Frontal cortex (tissue), 4 donors: ENCODE results near the gene SLC49A4. TPM values are rescaled to one million over a fixed set of nuclear protein-coding genes. Genes with fewer than 3 reads are reported as not detected.
A peak's percentile ranks its signal among the peaks of the same experiment; 100 is the strongest.

ENCODE experiments used
- DNase-seq, 2 donors: peaks; one replicate each; pipeline ENCODE4 v3.0.0; 2012; ENCODE audit warnings: low spot score in 2 of 2
- FAIRE-seq: peaks from 2 replicates; lab custom pipeline; 2012; peaks lifted over from hg19 to GRCh38; lab: Jason Lieb, UNC
- total RNA-seq: library from RNA; depleted of rRNA; stranded (reverse); fragments of >200 nt; gene quantifications from one replicate; pipeline ENCODE4 v1.2.3, GENCODE V29; 2014
- donor health status: control.
- donor health status: control.
- donor health status: control.

The SLC49A4 gene
- total RNA-seq, 1 donor from 2014 or later = 20.0 TPM

DNA sequence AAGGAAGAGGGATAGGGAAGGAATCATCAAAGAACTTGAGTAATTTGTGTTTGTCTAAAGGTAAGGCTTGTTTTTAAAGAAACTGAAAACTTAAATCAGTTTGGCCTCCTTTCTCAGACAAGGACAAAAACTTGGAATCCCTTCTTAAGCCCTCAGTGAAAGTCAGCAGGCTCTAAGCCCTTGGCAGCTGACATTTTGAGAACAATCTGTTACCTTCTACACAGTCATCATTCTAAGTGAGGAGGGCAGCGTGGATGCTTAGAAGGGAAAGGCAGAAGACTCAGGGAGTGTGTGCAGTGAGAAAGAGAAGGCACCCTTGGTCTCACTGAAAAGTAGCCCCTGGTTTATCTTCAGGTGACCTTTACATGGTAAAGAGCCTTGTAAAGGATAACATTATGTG is 12.1 kb upstream of the SLC49A4 start:
- DNase-seq = no peak
- no peak for FAIRE-seq

GRCh38 chr3:122784436-122784835 is 10.4 kb upstream of the SLC49A4 start:
- FAIRE-seq (no peak), DNase-seq (no peak)

DNA sequence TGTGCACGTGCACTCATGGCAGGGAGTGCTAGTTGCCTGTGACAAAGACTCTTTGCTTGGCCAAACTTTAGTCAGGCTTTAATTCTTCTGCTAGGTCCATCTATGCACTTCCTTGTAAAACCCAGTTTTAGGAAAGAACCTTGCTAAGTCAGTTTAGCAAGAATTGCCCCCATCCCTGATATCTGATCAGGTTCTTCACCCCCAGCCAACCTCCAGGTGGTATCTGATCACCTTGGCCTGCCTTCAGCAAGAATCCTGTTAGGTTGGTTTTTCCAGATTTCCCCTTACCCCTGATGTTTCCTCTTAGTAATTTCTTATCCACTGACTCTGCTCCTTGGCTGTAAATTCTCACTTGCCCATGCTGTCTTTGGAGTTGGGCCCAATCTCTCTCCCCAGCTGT is 9.6 kb upstream of the SLC49A4 start:
- no peak for FAIRE-seq
- DNase-seq = no peak

- FAIRE-seq (no peak), DNase-seq (no peak)
Measured at GRCh38 chr3:122786066-122786465, 8.8 kb upstream of the SLC49A4 start.

DNA sequence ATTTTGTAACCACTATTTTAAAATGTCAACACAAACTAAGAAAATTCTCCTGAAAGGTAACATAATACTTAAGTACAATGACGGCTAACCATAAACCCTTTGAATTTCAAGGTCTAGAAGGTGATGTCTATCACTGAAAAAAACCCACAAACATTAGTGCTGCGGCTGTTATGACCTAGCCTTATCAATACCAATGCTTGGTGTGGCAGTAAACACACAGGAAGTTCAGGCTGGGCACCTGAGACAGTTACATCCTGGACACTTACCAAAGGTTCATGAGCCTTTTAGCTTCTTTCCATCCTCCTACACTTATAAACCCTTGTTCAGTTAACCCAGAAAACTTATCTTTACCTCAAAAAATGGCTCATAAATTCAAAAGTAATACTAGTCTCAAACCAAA is 7.0 kb upstream of the SLC49A4 start:
- FAIRE-seq = no peak
- no peak for DNase-seq

DNA sequence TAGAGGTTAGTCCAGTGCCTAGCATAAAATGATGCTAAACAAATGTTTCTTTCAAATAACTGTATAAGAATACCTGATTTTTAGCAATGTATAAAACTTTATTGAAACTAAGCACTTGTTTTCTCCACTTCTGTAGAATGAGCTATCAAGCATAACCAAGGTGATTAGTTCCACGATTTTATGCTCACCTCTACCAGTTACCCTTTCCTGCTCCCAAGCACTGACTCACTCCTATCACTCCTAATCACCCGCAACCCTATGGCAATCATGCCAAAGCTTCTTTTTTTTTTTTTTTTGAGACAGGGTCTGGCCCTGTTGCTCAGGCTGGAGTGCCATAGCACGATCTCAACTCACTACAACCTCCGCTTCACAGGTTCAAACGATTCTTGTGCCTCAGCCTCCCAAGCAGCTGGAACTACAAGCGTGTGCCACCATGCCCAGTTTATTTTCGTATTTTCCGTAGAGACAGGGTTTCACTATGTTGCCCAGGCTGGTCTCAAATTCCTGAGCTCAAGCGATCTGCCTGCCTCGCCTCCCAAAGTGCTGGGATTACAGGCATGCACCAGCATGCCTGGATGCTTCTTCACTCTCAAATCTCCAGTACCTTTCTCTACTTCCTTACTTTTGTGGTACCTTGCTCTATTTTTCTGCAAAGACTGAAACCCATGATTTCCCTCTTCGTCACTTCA is 5.1 kb upstream of the SLC49A4 start:
- DNase-seq (no peak), FAIRE-seq (no peak)

DNA sequence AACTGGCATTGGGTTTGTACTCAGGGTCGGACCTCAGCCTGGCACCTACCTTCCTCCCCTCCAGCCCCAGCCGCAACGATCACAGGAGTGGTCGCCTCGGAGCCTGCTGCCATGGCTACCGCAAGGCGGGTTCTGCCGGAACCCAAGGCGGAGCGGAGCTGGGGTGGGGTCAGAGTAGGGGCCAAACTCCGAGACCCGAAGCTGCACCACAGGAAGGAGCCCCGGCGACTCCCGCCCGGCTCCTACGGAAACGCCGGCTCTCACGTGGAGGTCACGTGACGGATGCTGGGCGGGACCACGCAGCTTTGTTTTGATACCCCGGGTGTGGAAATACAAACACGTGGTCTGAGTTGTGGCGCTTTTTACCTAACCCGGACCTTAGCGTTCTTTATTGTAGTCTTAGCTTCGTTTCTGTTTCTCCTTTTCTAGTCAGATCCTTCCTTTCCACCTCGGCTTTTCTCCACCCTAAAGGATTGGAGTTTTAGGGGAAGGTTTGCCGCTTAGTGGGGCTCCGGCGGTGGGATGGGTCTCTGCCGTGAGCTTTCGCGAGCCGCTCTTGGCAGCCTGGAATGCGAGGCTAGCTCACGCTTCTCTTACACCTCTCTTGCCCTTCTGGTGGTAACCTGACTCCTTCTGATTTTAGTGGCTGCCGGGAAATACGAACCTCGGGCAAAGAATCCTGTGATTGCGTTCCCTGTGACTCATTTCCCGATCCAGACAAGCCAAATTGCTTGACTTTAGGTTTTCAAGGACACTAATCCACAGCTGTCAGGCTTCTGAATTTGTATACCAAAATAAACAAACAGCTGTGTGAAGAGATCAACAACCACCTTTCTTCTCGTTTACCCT is 1.1 kb upstream of the SLC49A4 start, which contains the start of gene HSPBAP1:
TSS of gene HSPBAP1 (minus strand) at position 264 of the 849 bp plus-strand sequence. CDS start at position 113, 151 bp downstream.
- no peak for FAIRE-seq
- peak; percentile 89 to 90 for DNase-seq

- FAIRE-seq (no peak), DNase-seq (no peak)
Measured at GRCh38 chr3:122794483-122794778, 438 bp upstream of the SLC49A4 start.

- DNase-seq = no peak
- no peak for FAIRE-seq
Measured at GRCh38 chr3:122795674-122796195, 866 bp downstream of the SLC49A4 start.

DNA sequence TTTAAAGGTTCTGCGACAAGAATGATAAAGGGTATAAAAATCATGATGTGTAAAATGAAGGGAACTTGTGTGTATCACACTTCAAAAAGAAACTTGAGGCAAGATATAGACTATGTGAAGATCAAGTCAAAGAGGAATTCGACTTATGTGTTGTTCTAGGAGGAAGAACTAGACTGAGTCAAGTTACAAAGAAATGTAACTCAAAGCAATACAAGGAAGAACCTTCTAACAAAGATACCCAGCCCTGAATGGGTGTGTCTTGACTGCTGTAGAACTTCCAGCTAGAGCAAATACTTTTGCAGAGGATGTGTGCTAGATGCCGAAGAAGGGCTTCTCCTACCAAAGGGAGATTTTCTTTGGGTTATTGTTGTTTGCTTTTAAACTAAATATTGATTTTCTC is 2.4 kb downstream of the SLC49A4 start:
- no peak for DNase-seq
- no peak for FAIRE-seq

- DNase-seq = no peak
- no peak for FAIRE-seq
Measured at GRCh38 chr3:122799322-122799721, 4.5 kb downstream of the SLC49A4 start.

DNA sequence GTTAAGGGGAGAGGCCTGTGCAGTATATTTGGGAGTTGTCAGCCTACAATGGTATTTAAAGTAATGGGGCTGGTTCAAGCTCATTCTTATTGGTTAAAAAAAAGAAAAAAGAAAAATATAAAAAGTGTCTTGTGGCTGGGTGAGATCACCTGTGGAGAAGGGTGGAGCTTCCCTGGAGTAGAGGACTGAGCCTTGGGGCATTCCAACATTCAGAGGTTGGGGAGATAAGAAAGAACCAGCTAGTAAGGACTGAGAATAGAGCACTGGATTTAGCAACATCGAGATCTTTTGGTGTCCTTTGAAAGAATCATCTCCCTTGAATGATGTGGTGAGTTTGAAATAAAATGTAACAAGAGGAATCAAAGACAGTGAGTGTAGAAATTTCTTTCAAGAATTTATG is 5.2 kb downstream of the SLC49A4 start:
- FAIRE-seq (no peak), DNase-seq (no peak)

DNA sequence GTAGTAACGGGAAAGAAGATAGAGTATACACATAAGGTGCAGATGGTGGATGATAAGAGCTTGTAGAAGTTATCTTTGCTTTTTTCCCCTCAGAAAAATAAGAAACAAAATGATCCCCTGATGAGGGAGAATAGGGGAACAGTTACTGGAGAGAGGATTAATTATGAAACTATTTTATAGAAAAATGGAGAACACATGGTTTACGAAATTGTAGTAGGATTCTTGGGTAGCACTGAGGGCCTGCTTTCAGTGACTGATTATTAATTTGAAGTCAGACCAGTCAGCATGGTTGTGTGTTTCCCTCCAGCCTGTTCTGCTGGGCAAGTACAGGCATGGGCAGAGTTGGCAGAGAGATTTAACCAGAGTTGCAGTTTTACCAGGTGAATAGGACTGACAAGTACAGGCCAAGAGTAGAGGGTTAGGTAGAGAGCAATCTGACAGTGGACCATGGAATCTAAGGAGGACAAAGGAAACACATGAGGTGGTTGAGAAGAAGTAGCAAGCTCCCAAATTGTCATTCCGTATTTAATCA is 5.9 kb downstream of the SLC49A4 start:
- FAIRE-seq = no peak
- DNase-seq = no peak

DNA sequence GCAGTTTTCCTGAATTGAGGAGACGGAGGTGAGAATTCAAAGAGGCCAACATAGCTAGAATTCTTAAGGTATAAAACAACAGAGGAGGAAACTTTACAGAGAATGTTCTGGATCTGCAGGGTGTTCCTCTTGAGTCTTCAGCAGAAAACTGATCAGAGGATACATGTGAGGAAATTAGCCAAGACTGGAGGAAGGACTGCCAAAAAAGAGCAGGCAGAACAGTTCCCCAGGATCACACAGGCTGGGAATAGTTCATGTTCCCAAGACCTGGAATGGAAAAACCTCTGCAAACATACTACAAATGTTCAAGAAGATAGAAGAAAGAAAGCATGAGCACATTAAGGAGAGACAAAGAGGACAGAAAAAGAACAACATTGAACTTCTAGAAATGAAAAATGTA is 7.5 kb downstream of the SLC49A4 start:
- no peak for DNase-seq
- no peak for FAIRE-seq

GRCh38 chr3:122803977-122804376 is 9.1 kb downstream of the SLC49A4 start:
- DNase-seq = no peak
- no peak for FAIRE-seq

DNA sequence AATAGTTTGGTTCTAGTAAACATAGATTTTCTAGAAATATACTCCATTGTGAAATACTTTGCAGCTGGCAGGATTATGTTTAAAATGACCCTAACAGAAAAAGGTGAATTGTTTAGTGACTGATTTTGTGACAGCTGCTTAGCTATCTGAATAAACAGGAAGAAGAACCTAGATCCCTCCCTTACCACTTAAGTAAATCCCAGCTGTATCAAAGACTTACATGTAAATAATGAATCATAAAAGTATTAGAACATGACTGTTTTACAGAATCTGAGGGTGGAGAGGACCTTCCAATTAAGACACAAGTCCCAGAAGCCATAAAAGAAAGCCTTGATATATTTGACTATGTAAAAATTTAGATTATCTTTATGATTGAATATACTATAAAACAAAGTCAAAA is 15.9 kb downstream of the SLC49A4 start:
- FAIRE-seq = no peak
- no peak for DNase-seq

GRCh38 chr3:122816587-122816986 is 21.7 kb downstream of the SLC49A4 start:
- DNase-seq (no peak), FAIRE-seq (no peak)

GRCh38 chr3:122824465-122825381 is 29.9 kb downstream of the SLC49A4 start:
- FAIRE-seq (no peak), DNase-seq (no peak)

GRCh38 chr3:122825460-122825859 is 30.6 kb downstream of the SLC49A4 start:
- no peak for FAIRE-seq
- DNase-seq = no peak

DNA sequence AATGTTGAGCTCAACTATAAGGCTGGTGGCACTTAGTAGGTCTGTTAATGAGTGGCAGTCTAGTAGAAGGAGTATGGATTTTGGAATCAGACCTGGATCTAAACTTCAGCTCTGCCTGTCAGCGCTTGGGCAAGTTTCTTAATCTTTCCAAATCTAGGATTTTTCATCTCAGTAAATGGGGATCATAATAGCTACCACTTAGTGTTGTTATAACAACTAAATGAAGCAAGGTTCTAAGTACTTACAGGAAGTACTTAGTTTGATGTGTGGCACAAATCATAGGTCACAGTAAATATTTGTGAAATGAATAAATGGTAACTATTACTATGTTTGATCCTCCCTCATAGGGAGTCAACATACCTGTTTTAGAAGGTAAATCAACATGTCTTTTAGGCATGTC is 31.4 kb downstream of the SLC49A4 start:
- FAIRE-seq (no peak), DNase-seq (no peak)
